Measurements from ENCODE around the gene DTNB.

Gene DTNB

DNA sequence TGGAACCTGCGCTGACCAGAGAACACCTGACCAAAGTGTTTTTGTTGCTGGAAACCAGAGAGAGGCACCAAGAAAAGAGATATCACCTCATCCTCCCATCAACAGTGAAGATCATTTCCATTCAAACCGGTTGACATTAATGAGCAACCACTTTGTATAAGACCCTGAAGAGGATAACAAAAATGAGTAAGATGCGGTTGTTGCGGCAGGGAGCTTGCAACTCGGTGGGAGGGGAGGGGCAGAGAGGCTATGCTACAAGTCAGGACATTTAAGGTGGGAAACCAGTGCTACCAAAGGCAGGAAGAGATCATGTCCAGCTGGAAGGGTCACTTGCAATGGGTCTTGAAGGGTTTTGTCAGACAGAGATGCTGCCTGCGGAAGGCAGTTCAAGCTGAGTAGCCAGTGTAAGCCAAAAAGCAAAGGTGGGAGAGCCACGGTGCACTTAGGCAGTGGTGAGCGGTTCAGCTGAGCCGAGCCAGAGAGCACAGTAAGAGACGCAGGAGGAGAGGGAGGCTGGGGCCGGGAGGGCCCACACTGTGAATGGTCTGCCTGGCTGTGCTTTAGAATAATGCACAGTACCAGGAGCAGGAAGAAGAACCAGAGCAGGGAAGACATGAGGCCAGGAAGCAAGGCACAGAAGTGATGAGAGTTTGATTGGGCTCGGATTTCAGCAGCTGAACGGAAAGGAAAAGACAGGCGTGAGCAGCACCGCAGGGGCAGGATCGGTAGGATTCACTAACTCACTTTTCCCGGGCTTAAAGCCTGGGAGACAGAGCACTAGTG lies 24.4 kb upstream of the DTNB start:
- no peak for DNase-seq (ENCODE audit: low read depth)
- TF ChIP-seq, protein P1, sequence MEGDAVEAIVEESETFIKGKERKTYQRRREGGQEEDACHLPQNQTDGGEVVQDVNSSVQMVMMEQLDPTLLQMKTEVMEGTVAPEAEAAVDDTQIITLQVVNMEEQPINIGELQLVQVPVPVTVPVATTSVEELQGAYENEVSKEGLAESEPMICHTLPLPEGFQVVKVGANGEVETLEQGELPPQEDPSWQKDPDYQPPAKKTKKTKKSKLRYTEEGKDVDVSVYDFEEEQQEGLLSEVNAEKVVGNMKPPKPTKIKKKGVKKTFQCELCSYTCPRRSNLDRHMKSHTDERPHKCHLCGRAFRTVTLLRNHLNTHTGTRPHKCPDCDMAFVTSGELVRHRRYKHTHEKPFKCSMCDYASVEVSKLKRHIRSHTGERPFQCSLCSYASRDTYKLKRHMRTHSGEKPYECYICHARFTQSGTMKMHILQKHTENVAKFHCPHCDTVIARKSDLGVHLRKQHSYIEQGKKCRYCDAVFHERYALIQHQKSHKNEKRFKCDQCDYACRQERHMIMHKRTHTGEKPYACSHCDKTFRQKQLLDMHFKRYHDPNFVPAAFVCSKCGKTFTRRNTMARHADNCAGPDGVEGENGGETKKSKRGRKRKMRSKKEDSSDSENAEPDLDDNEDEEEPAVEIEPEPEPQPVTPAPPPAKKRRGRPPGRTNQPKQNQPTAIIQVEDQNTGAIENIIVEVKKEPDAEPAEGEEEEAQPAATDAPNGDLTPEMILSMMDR (conservative IDR thresholded peaks at IDR 0.05; ENCODE audit: low read depth, low read length) = no peak
- no peak overlapping the region for H3K4me3 ChIP-seq (ENCODE audit: low read length)

DNA sequence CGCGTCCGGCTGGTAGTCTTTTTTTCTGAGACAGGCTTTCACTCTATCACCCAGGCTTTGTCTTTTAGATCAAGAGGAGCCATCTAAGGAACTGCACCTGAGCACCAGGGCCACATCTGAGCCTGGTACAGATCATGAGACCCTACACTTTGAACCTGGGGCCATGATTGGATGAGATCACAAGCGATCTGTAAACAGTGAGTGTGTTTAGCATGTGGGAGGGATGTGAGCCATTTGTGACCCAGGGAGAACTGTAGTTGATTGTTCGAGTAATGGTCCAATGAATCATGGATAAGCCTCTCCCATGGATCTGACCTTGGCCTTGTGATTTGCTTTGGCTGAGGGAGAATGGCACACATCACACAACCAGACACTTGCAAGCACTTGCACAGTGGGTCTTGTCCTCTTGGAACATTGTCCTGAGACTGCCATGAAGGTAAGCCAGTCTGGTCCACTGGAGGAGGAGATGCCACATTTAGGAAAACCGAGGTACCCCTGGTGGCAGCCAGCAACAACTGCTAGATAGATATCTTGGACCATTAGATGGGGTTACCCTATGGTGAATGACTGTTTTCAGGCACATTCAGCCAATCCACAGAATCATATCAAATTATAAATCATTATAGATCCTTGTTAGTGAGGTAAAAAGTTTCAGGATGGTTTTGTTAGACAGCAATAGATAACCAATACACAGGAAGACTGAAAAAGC lies 19.5 kb upstream of the DTNB start:
- DNase-seq (ENCODE audit: low read depth) = no peak
- H3K4me3 ChIP-seq (ENCODE audit: low read length) = no peak overlapping the region
- TF ChIP-seq, protein P1 (conservative IDR thresholded peaks at IDR 0.05; ENCODE audit: low read depth, low read length) = no peak

DNA sequence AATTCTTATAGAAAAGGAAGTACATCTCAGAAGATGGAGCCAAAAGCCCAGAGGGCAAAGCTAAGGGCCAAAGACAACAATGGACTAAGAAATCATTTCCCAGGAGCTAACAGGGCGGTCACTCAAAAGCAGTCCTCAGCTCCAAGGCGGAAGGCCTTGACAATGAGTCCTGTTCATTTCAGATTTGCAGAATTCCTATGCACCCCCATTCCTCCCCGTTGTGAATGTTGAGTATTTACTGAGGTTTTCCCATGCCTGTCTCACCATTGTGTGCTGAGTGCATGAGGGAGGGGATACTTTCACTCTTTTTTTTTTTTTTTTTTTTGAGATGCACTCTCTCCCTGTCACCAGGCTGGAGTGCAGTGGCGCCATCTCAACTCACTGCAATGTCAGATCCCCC lies 18.8 kb upstream of the DTNB start:
- no peak for DNase-seq (ENCODE audit: low read depth)
- no peak overlapping the region for H3K4me3 ChIP-seq (ENCODE audit: low read length)
- TF ChIP-seq, protein P1 (conservative IDR thresholded peaks at IDR 0.05; ENCODE audit: low read depth, low read length) = no peak

DNA sequence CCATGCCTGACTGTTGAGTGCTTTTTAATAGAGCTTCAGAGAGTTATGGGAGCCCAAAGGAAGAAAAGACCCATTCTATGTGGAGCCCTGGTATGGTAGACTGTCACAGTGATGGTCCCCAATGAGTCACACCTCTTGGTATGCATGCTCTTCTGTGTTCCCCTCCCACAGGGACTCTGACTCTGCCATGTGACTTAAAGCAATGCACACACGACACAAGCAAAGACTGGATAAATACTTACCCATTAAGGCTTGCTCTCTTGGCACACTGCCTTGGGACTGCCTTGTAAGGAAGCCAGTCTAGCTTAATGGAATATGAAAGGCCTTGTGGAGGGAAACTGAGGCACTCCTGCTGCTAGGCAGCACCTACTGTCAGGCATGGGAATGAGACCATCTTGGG lies 16.7 kb upstream of the DTNB start:
- DNase-seq (ENCODE audit: low read depth) = peak; percentile 49
- TF ChIP-seq, protein P1 (conservative IDR thresholded peaks at IDR 0.05; ENCODE audit: low read depth, low read length) = no peak
- H3K4me3 ChIP-seq (ENCODE audit: low read length) = no peak overlapping the region

DNA sequence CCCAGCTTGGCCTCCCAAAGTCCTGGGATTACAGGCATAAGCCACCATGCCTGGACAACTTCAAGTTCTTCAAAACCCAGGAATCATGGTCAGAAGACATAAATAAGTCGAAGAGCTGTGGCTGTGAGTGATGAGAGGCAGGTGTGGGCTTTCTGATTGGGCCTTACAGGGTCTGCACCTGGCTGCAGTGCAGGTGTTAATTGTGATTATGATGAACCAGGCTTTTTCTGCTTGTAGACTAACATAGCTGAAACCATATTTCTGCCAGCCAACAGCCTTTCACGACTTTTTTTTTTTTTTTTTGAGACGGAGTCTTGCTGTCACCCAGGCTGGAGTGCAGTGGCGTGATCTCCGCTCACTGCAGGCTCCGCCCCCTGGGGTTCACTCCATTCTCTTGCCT lies 14.9 kb upstream of the DTNB start:
- TF ChIP-seq, protein P1 (conservative IDR thresholded peaks at IDR 0.05; ENCODE audit: low read depth, low read length) = no peak
- no peak for DNase-seq (ENCODE audit: low read depth)

DNA sequence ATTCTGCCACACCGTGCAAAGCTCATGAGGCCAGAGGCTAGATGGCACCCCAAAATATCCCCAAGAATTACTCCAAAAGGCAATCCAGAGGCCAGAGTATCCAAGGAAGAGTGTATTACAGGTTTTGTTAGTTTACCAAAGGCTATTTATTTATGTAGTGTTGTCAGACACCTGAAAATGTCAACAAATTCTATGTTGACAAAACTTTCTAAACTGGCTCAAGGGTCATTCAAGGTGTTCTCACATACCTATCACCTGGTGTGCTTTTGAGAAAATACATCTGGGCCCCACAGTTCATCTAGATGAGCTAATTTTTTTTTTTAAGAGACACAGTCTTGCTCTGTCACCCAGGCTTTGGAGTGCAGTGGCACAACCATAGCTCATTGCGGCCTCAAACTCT lies 12.4 kb upstream of the DTNB start:
- no peak overlapping the region for H3K4me3 ChIP-seq (ENCODE audit: low read length)
- no peak for DNase-seq (ENCODE audit: low read depth)
- TF ChIP-seq, protein P1 (conservative IDR thresholded peaks at IDR 0.05; ENCODE audit: low read depth, low read length) = no peak

More for the DNA sequence above, 14.9 kb upstream of the DTNB start:
- H3K4me3 ChIP-seq (ENCODE audit: low read length) = no peak overlapping the region
